ENCODE measurements around the gene CENPB.
A peak's percentile ranks its signal among the peaks of the same experiment; 100 is the strongest.

The CENPB gene

GRCh38 chr20:3751305-3751674, 35.2 kb downstream of the CENPB start:
- no peak for DNase-seq (ENCODE audit: low read depth in 1 of 2, low spot score in 1 of 2)

DNA sequence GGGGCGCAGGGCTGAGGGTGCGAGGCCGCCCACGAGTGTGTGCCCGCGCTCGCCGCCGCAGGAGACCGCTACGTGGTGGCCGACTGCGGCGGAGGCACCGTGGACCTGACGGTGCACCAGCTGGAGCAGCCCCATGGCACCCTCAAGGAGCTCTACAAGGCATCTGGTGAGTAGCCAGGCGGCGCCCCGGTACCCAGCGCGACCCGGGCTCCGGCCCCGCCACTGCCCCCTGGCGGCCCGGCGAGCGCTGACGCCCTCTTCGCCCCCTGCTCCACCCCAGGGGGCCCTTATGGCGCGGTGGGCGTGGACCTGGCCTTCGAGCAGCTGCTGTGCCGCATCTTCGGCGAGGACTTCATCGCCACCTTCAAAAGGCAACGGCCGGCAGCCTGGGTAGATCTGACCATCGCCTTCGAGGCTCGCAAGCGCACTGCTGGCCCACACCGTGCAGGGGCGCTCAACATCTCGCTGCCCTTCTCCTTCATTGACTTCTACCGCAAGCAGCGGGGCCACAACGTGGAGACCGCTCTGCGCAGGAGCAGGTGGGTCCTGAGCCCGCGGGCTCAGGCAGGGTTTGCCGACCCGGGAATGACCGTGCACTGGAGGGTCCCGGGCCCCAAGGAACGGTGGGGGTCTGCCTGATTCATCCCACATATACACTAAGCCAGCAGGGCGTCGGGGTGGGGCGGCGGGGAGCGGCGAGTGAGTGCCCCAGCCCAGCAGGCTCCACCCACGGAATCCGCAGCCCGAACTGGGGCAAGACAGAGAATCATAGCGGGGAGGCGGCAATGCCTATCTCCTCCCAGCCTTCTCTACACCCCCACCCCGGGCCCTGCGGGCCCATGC, 36.6 kb downstream of the CENPB start:
- no peak for DNase-seq (ENCODE audit: low read depth in 1 of 2, low spot score in 1 of 2)

DNA sequence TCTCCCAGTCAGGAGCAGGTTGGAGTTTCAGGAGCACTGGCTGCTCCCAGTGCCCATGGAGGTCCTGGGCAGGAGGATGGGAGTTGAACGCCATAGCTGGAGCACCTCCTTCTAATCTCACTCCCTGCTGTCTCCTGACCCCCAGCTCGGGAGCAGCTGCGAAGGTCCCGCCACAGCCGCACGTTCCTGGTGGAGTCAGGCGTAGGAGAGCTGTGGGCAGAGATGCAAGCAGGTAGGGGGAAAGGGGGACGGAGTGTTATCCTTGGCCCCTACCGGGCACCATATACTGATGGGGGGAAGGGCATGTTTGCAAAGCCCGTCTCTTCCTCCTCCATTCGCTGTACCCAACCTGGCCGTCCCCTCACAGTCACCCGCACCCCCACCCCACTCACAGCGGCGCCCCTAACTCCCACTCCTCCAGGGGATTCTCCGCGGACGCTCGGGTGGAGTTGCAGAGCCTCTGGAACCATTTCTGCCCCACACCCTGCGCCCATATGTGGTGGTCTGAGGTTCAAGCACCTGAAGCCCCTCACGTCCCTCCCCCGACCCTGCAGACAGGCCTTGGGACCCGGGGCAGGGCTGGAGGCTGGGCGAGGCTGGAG, 37.4 kb downstream of the CENPB start:
- no peak for DNase-seq (ENCODE audit: low read depth in 1 of 2, low spot score in 1 of 2)

- DNase-seq (ENCODE audit: low read depth in 1 of 2, low spot score in 1 of 2) = no peak
Measured at GRCh38 chr20:3748073-3748472, 38.5 kb downstream of the CENPB start.

DNA sequence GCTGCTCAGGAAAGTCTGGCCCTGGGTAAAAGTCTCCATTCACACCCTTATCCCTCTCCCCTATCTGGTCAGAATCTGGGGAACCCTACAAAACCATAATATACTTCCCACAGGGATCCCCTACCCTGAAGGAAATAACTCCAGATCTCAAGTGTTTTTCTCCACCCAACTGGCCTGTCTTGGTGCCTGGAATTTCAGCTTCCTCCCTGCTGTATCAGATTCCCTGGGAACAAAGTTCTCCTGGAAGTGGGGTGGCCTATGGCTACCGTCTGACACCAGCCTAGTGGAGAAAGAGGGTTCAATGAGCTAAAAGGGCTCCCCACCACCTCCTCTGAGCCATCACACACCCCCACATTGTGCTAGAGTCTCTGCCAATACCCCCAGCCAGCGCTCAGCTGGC, 39.1 kb downstream of the CENPB start:
- DNase-seq (ENCODE audit: low read depth in 1 of 2, low spot score in 1 of 2) = no peak

DNA sequence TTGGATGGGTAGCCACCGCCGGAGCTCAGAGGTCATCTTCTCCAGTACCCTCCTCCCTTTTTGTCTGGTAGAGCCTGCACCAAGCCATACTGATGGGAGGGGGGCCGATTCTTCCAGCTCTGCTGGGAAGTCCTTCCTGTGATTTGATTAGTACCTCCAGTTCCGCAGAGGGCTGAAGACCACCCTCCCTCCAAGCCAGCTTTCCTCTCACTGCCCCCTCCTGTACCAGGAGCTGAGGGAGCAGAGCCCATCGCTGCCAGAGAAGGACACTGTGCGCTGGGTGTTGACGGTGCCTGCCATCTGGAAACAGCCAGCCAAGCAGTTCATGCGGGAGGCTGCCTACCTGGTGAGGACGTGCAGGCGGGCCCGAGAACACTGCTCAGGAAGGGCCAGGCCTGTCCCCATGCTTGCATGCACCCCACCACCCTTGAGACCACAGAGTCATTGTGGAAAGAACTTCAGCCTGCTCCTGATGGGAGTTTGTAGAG, 40.8 kb downstream of the CENPB start:
- no peak for DNase-seq (ENCODE audit: low read depth in 1 of 2, low spot score in 1 of 2)

GRCh38 chr20:3744806-3745685, 41.5 kb downstream of the CENPB start:
- DNase-seq (ENCODE audit: low read depth in 1 of 2, low spot score in 1 of 2) = peak; percentile 31 to 52

DNA sequence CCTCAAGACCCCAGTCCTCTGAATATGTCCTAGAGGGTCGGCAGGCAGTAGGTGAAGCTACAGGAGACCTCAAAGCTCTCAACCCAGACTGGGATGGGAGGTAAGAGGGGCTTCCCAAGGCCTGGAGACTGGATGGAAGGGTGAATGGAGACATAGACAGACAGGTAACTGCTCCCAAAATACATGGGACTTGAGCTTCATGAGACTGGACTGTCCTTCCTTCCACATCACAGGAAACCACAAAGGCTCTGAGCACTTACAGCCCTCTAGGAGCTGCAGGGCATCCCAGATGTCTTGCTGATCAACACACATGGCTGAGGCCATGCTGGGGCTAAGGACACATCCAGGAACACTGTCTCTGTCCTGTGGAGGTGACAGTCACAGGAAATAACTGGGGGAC, 42.5 kb downstream of the CENPB start:
- DNase-seq (ENCODE audit: low read depth in 1 of 2, low spot score in 1 of 2) = no peak

DNA sequence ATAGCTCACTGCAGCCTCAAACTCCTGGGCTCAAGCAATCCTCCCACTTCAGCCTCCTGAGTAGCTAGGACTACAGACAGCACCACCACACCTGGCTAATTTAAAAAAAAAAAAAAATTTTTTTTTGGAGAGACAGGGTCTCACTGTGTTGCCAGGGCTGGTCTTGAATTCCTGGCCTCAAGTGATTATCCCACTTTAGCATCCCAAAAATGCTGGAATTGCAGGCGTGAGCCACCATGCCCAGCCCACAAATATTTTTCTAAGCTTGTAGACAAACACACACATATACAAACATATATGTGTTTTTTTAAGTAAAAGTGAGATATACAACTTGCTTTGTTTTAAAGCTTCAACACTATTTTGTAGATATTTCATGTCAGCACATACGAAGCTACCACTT, 43.3 kb downstream of the CENPB start:
- DNase-seq (ENCODE audit: low read depth in 1 of 2, low spot score in 1 of 2) = no peak

GRCh38 chr20:3741836-3742458, 44.6 kb downstream of the CENPB start:
- no peak for DNase-seq (ENCODE audit: low read depth in 1 of 2, low spot score in 1 of 2)

DNA sequence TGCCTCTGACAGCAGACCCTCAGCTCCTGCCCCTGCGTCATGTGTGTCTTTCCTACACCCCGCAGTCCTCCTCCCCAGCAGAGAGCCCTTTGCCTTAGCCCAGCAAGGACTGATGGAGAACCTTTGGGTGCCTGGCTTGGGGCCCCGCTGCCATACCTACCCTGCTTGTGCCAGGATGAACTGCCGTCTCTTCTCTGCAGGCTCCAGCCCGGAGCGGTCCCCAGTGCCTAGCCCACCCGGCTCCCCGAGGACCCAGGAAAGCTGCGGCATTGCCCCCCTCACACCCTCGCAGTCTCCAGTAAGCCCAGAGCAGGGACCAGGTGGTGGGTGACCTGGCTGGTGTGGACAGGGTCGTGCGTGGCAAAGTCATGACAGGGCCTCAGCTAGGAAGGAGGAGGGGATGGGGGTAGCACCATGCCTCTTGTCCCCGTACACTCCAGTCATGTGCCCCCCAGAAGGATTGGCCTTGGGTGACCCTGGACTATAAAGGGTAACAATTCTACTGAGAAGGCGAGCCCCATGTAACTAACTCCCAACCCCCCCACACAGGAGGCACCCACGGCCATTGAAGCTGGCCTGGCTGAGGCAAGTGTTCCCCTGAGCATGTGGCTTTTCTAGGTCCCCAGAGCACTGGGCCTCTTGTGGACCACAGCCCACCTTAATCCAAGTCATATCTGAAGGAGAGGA, 45.8 kb downstream of the CENPB start:
- DNase-seq (ENCODE audit: low read depth in 1 of 2, low spot score in 1 of 2) = no peak

- DNase-seq (ENCODE audit: low read depth in 1 of 2, low spot score in 1 of 2) = no peak
Measured at GRCh38 chr20:3739926-3740451, 46.6 kb downstream of the CENPB start.

- DNase-seq (ENCODE audit: low read depth in 1 of 2, low spot score in 1 of 2) = no peak
Measured at GRCh38 chr20:3739054-3739925, 47.2 kb downstream of the CENPB start.

GRCh38 chr20:3738111-3739053, 48.2 kb downstream of the CENPB start:
- DNase-seq (ENCODE audit: low read depth in 1 of 2, low spot score in 1 of 2) = no peak

DNA sequence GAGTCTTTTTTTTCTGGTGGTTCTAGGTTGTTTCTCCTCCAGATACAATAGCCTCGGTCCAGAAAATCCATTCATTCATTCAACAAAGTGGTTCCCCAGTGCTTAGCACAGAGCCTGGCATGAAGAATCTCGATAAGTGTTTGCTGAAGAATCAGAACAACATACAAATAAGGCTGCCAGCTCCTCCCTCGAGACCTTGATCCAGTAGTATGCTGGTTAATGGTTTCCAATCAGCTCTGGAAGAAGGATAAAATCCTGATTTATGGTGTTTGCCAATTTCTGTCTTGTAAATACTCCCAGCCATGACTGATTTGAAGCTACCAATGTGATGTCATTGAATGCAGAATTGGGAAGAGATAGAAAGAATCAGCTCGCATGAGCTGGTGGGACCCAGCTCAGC, 50.8 kb downstream of the CENPB start:
- no peak for DNase-seq (ENCODE audit: low read depth in 1 of 2, low spot score in 1 of 2)

GRCh38 chr20:3734111-3734843, 52.3 kb downstream of the CENPB start:
- DNase-seq (ENCODE audit: low read depth in 1 of 2, low spot score in 1 of 2) = no peak
